ENCODE data around the gene TPP1.

DNA sequence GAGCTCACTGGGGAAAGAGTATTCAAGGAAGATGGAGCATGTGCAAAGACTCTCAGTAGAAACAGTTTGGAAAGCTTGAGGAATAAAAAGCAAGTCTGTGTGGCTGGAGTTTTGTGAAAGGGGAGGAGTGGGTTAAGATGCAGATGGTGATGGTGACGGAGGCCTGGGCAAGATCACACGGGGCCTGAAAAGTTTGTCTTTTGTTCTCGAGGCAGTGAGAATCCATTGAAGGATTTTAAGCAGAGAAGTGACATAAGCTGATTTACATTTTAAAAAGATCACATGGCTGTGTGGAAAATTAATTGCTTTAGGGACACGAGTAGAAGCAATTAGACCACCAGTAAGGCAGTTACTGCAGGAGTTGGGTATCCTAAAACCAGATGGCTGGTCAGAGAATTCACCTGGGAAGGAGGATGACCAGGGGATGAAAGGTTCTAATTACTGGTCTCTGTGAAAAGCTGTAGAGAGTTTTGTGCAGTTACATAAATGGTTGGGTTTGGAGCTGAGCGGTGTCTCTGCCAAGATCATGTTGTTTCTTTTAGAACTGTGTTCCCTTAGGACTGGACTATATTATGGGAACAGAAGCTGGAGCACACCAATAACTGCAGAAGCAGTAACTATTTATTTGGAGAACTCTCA, 22.9 kb downstream of the TPP1 start:
- TF ChIP-seq, protein P1, sequence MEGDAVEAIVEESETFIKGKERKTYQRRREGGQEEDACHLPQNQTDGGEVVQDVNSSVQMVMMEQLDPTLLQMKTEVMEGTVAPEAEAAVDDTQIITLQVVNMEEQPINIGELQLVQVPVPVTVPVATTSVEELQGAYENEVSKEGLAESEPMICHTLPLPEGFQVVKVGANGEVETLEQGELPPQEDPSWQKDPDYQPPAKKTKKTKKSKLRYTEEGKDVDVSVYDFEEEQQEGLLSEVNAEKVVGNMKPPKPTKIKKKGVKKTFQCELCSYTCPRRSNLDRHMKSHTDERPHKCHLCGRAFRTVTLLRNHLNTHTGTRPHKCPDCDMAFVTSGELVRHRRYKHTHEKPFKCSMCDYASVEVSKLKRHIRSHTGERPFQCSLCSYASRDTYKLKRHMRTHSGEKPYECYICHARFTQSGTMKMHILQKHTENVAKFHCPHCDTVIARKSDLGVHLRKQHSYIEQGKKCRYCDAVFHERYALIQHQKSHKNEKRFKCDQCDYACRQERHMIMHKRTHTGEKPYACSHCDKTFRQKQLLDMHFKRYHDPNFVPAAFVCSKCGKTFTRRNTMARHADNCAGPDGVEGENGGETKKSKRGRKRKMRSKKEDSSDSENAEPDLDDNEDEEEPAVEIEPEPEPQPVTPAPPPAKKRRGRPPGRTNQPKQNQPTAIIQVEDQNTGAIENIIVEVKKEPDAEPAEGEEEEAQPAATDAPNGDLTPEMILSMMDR (IDR thresholded peaks at IDR 0.05): no peak
- TF ChIP-seq POLR2A (IDR thresholded peaks at IDR 0.05): no peak
